WTC11 (cell line): ENCODE results near the gene CAPN14. TPM values are rescaled to one million over a fixed set of nuclear protein-coding genes. Genes with fewer than 3 reads are reported as not detected.

Experiments
- ATF1 ChIP-seq: sonication (generic); formaldehyde crosslinking; IDR thresholded peaks from 2 replicates; pipeline ENCODE4 v1.8.1; 2023; ENCODE audit warnings: mild to moderate bottlenecking, moderate library complexity, missing genetic modification reagents
- ATF3 ChIP-seq: sonication (generic); formaldehyde crosslinking; conservative IDR thresholded peaks from 2 replicates; pipeline ENCODE4 v1.8.1; 2022; ENCODE audit warnings: mild to moderate bottlenecking, missing genetic modification reagents
- CREB1 ChIP-seq: sonication (generic); formaldehyde crosslinking; IDR thresholded peaks from 2 replicates; pipeline ENCODE4 v1.8.0; 2023; ENCODE audit warnings: mild to moderate bottlenecking, missing genetic modification reagents
- E2F1 ChIP-seq: sonication (generic); formaldehyde crosslinking; IDR thresholded peaks from 2 replicates; pipeline ENCODE4 v1.8.0; 2022; ENCODE audit warnings: mild to moderate bottlenecking, missing genetic modification reagents
- ELF4 ChIP-seq: sonication (generic); formaldehyde crosslinking; IDR thresholded peaks from 2 replicates; pipeline ENCODE4 v1.8.1; 2022; ENCODE audit warnings: low read depth, mild to moderate bottlenecking, moderate library complexity, missing genetic modification reagents
- EMX1 ChIP-seq: fragments of 250-450 bp; sonication (Bioruptor Pico); IDR thresholded peaks from 2 replicates; pipeline ENCODE4 v1.8.0; 2021; ENCODE audit warnings: mild to moderate bottlenecking
- ESRRA ChIP-seq: sonication (generic); formaldehyde crosslinking; IDR thresholded peaks from 2 replicates; pipeline ENCODE4 v1.8.1; 2022; ENCODE audit warnings: mild to moderate bottlenecking, missing genetic modification reagents, borderline replicate concordance
- FOXP4 ChIP-seq: sonication (generic); formaldehyde crosslinking; IDR thresholded peaks from 2 replicates; pipeline ENCODE4 v1.8.0; 2022; ENCODE audit warnings: mild to moderate bottlenecking, missing genetic modification reagents
- GTF2I ChIP-seq: fragments of 250-450 bp; sonication (Bioruptor Pico); conservative IDR thresholded peaks from 2 replicates; pipeline ENCODE4 v1.4.0; 2021; ENCODE audit warnings: mild to moderate bottlenecking
- HMGA2 ChIP-seq: fragments of 250-450 bp; sonication (Bioruptor Pico); IDR thresholded peaks from 2 replicates; pipeline ENCODE4 v1.4.0; 2021; ENCODE audit warnings: mild to moderate bottlenecking, moderate library complexity
- HMGXB4 ChIP-seq: sonication (generic); formaldehyde crosslinking; IDR thresholded peaks from 2 replicates; pipeline ENCODE4 v1.8.1; 2023; ENCODE audit warnings: mild to moderate bottlenecking, moderate library complexity, missing genetic modification reagents
- JAZF1 ChIP-seq: fragments of 250-450 bp; sonication (Bioruptor Pico); IDR thresholded peaks from 2 replicates; pipeline ENCODE4 v1.9.0; 2021; ENCODE audit warnings: moderate library complexity, mild to moderate bottlenecking, inconsistent platforms
- KAT7 ChIP-seq: sonication (generic); formaldehyde crosslinking; IDR thresholded peaks from 2 replicates; pipeline ENCODE4 v1.8.1; 2023; ENCODE audit warnings: missing genetic modification reagents, mild to moderate bottlenecking, borderline replicate concordance
- MLX ChIP-seq: sonication (generic); formaldehyde crosslinking; IDR thresholded peaks from 2 replicates; pipeline ENCODE4 v1.8.1; 2023; ENCODE audit warnings: mild to moderate bottlenecking, missing genetic modification reagents, moderate library complexity
- MYBL2 ChIP-seq: sonication (generic); formaldehyde crosslinking; IDR thresholded peaks from 2 replicates; pipeline ENCODE4 v1.8.1; 2023; ENCODE audit warnings: mild to moderate bottlenecking, moderate library complexity, missing genetic modification reagents
- NFE2L1 ChIP-seq: sonication (generic); formaldehyde crosslinking; IDR thresholded peaks from 2 replicates; pipeline ENCODE4 v1.8.1; 2023; ENCODE audit warnings: missing genetic modification reagents
- NFYB ChIP-seq: sonication (generic); formaldehyde crosslinking; conservative IDR thresholded peaks from 2 replicates; pipeline ENCODE4 v1.8.0; 2022; ENCODE audit warnings: low read depth, missing genetic modification reagents
- NR1H2 ChIP-seq: sonication (generic); formaldehyde crosslinking; IDR thresholded peaks from 2 replicates; pipeline ENCODE4 v1.9.0; 2021; ENCODE audit warnings: mild to moderate bottlenecking, moderate library complexity, missing genetic modification reagents
- NR3C1 ChIP-seq: sonication (generic); formaldehyde crosslinking; conservative IDR thresholded peaks from 2 replicates; pipeline ENCODE4 v1.8.1; 2023; ENCODE audit warnings: low read depth, mild to moderate bottlenecking, missing genetic modification reagents
- OVOL2 ChIP-seq: fragments of 250-450 bp; sonication (Bioruptor Pico); IDR thresholded peaks from 2 replicates; pipeline ENCODE4 v1.9.0; 2021; ENCODE audit warnings: mild to moderate bottlenecking, borderline replicate concordance
- PREB ChIP-seq: sonication (generic); formaldehyde crosslinking; IDR thresholded peaks from 2 replicates; pipeline ENCODE4 v1.8.1; 2022; ENCODE audit warnings: mild to moderate bottlenecking, missing genetic modification reagents, moderate library complexity, borderline replicate concordance
- PRRX2 ChIP-seq: fragments of 250-450 bp; sonication (Bioruptor Pico); IDR thresholded peaks from 2 replicates; pipeline ENCODE4 v1.8.0; 2021; ENCODE audit warnings: mild to moderate bottlenecking
- RELA ChIP-seq: sonication (generic); formaldehyde crosslinking; IDR thresholded peaks from 2 replicates; pipeline ENCODE4 v1.8.1; 2022; ENCODE audit warnings: missing genetic modification reagents, mild to moderate bottlenecking, borderline replicate concordance
- RORB ChIP-seq: fragments of 250-450 bp; sonication (Bioruptor Pico); IDR thresholded peaks from 2 replicates; pipeline ENCODE4 v1.9.0; 2021; ENCODE audit warnings: mild to moderate bottlenecking
- SOX15 ChIP-seq: fragments of 250-450 bp; sonication (Bioruptor Pico); IDR thresholded peaks from 2 replicates; pipeline ENCODE4 v1.9.0; 2021; ENCODE audit warnings: mild to moderate bottlenecking
- SP1 ChIP-seq: sonication (generic); formaldehyde crosslinking; conservative IDR thresholded peaks from 2 replicates; pipeline ENCODE4 v1.8.1; 2022; ENCODE audit warnings: missing genetic modification reagents
- TEAD1 ChIP-seq: sonication (generic); formaldehyde crosslinking; IDR thresholded peaks from 2 replicates; pipeline ENCODE4 v1.8.0; 2022; ENCODE audit warnings: mild to moderate bottlenecking, missing genetic modification reagents
- TP53 ChIP-seq: sonication (generic); formaldehyde crosslinking; IDR thresholded peaks from 2 replicates; pipeline ENCODE4 v1.8.1; 2023; ENCODE audit warnings: mild to moderate bottlenecking, missing genetic modification reagents
- USF1 ChIP-seq: sonication (generic); formaldehyde crosslinking; IDR thresholded peaks from 2 replicates; pipeline ENCODE4 v1.8.0; 2022; ENCODE audit warnings: mild to moderate bottlenecking, missing genetic modification reagents
- ZBTB21 ChIP-seq: sonication (generic); formaldehyde crosslinking; IDR thresholded peaks from 2 replicates; pipeline ENCODE4 v1.8.1; 2023; ENCODE audit warnings: mild to moderate bottlenecking, missing genetic modification reagents, borderline replicate concordance
- ZNF121 ChIP-seq: sonication (generic); formaldehyde crosslinking; IDR thresholded peaks from 2 replicates; pipeline ENCODE4 v1.8.0; 2023; ENCODE audit warnings: missing genetic modification reagents
- ZNF263 ChIP-seq: sonication (generic); formaldehyde crosslinking; IDR thresholded peaks from 2 replicates; pipeline ENCODE4 v1.8.1; 2022; ENCODE audit warnings: low read depth, mild to moderate bottlenecking, moderate library complexity, missing genetic modification reagents
- ZNF317 ChIP-seq: sonication (generic); formaldehyde crosslinking; IDR thresholded peaks from 2 replicates; pipeline ENCODE4 v1.8.1; 2023; ENCODE audit warnings: low read depth, mild to moderate bottlenecking, moderate library complexity, missing genetic modification reagents, borderline replicate concordance
- total RNA-seq: library from RNA; stranded (reverse); gene quantifications from 3 replicates; pipeline ENCODE4 v1.2.3, GENCODE V29; 2021

Gene CAPN14
- total RNA-seq, 1 experiment from 2014 or later: 0.11 TPM

- TF ChIP-seq E2F1 (peak; percentile 85; the same call in 1 of the 2 replicates), ZBTB21 (CRISPR knock-in tag) (peak; percentile 87; the same call in 1 of the 2 replicates), KAT7 (CRISPR knock-in tag) (0 out of 2 replicates have a peak, but pooled peaks have one; percentile 30), GTF2I (CRISPR knock-in tag) (no peak), PRRX2 (CRISPR knock-in tag) (no peak), NFE2L1 (CRISPR knock-in tag) (peak; percentile 94; the same call in 1 of the 2 replicates), SP1 (CRISPR knock-in tag) (peak; percentile 86), PREB (CRISPR knock-in tag) (0 out of 2 replicates have a peak, but pooled peaks have one; percentile 25), USF1 (CRISPR knock-in tag) (peak; percentile 79), EMX1 (CRISPR knock-in tag) (no peak), ZNF121 (CRISPR knock-in tag) (no peak), ESRRA (CRISPR knock-in tag) (peak; percentile 88; the same call in 1 of the 2 replicates), ELF4 (CRISPR knock-in tag) (peak; percentile 55; the same call in 1 of the 2 replicates), FOXP4 (CRISPR knock-in tag) (peak; percentile 94), NR1H2 (CRISPR knock-in tag) (no peak), MYBL2 (CRISPR knock-in tag) (peak; percentile 82; the same call in 1 of the 2 replicates), TP53 (CRISPR knock-in tag) (peak; percentile 82; the same call in 1 of the 2 replicates), HMGXB4 (CRISPR knock-in tag) (peak; percentile 92), ZNF317 (CRISPR knock-in tag) (peak; percentile 9; the same call in 1 of the 2 replicates), JAZF1 (CRISPR knock-in tag) (no peak), ATF3 (CRISPR knock-in tag) (no peak), MLX (CRISPR knock-in tag) (no peak), SOX15 (no peak), ZNF263 (CRISPR knock-in tag) (peak; percentile 92), OVOL2 (no peak), NR3C1 (CRISPR knock-in tag) (no peak), HMGA2 (CRISPR knock-in tag) (no peak), RELA (CRISPR knock-in tag) (peak; percentile 77; the same call in 1 of the 2 replicates), RORB (CRISPR knock-in tag) (no peak), ATF1 (0 out of 2 replicates have a peak, but pooled peaks have one; percentile 33), TEAD1 (CRISPR knock-in tag) (0 out of 2 replicates have a peak, but pooled peaks have one; percentile 93), CREB1 (CRISPR knock-in tag) (peak; percentile 96), NFYB (peak; percentile 3)
Observed at GRCh38 chr2:31138037-31138962, 79.0 kb downstream of the CAPN14 start, which contains the start of gene GALNT14 (continued).
